HepG2 (cell line): ENCODE results near the gene PRPF4. TPM values are rescaled to one million over a fixed set of nuclear protein-coding genes. Genes with fewer than 3 reads are reported as not detected.

ENCODE experiments used
- ATAC-seq: fragments of 200-7000 bp; cut with Tn5 transposase; 3 replicates; pipeline ENCODE4 v1.9.1; 2020; ENCODE audit warnings: mild to moderate bottlenecking, moderate library complexity
- BruUV-seq: library from RNA; stranded (reverse); fragments of 400-500 nt; replicated peaks from 2 replicates; lab custom pipeline; 2021; lab: Mats Ljungman, UMichigan
- CTCF ChIA-PET: fragments of 300-600 bp; formaldehyde crosslinking; extraction: SDS; loops from one replicate; lab custom pipeline; 2021; ENCODE audit warnings: low total read pairs, inconsistent platforms, low intra/inter-chr PET ratio; lab: Yijun Ruan, JAX
- POLR2A ChIA-PET: fragments of 350-600 bp; sonication (Branson Sonifier 250); formaldehyde crosslinking; loops from one replicate; lab custom pipeline; 2020; ENCODE audit warnings: antibody characterized with exemption, inconsistent platforms; lab: Yijun Ruan, JAX
- DNase-seq: peaks from one replicate; pipeline ENCODE4 v3.0.0-alpha.2; 2015; ENCODE audit warnings: low spot score
- FAIRE-seq: peaks from 3 replicates; lab custom pipeline; 2011; peaks lifted over from hg19 to GRCh38; lab: Jason Lieb, UNC
- H2AFZ ChIP-seq: one replicate; pipeline ENCODE4 v1.6.1; 2011; ENCODE audit warnings: low read length, inconsistent platforms
- H3K27ac ChIP-seq: fragments of 300-600 bp; 3 replicates; pipeline ENCODE4 v1.8.0; 2011; ENCODE audit warnings: mixed run types, mild to moderate bottlenecking, mixed read lengths, low read length, inconsistent platforms; ENCODE audit not compliant: insufficient read depth; ENCODE audit errors: extremely low read length
- H3K27me3 ChIP-seq, 2 experiments: fragments of 200-600 bp in 1 of 2; 2 replicates in 1 of 2; 3 replicates in 1 of 2; pipeline versions ENCODE4 v1.6.0 to v1.8.0; 2011; ENCODE audit warnings: low read length in 2 of 2, mild to moderate bottlenecking in 2 of 2, moderate library complexity in 2 of 2, inconsistent platforms in 1 of 2; ENCODE audit not compliant: insufficient read depth in 2 of 2, control insufficient read depth in 1 of 2
- H3K36me3 ChIP-seq, 2 experiments: fragments of 200-600 bp in 1 of 2; replicated peaks in 1 of 2; 2 replicates in 1 of 2; 3 replicates in 1 of 2; pipeline versions ENCODE4 v1.5.1 to v1.8.0; 2011; ENCODE audit warnings: low read length in 2 of 2, inconsistent platforms in 1 of 2; ENCODE audit not compliant: insufficient read depth in 2 of 2, control insufficient read depth in 1 of 2
- H3K4me1 ChIP-seq: 2 replicates; pipeline ENCODE4 v1.5.1; 2012; ENCODE audit warnings: low read length, inconsistent platforms; ENCODE audit not compliant: insufficient read depth
- H3K4me2 ChIP-seq: 2 replicates; pipeline ENCODE4 v1.6.0; 2011; ENCODE audit warnings: low read depth, low read length, inconsistent platforms
- H3K4me3 ChIP-seq, 3 experiments: fragments of 200-600 bp in 1 of 3; sonication (generic), shearing (Covaris generic) in 1 of 3; replicated peaks in 1 of 3; 2 replicates each; pipeline ENCODE4 v1.5.1; 2011 to 2016; ENCODE audit warnings: low read length in 3 of 3, inconsistent platforms in 2 of 3, low read depth in 2 of 3, mild to moderate bottlenecking in 2 of 3, control low read depth in 1 of 3, mixed read lengths in 1 of 3; ENCODE audit not compliant: insufficient read depth in 1 of 3
- H3K79me2 ChIP-seq: one replicate; pipeline ENCODE4 v1.6.1; 2011; ENCODE audit warnings: low read length, inconsistent platforms; ENCODE audit not compliant: insufficient read depth
- H3K9ac ChIP-seq: 2 replicates; pipeline ENCODE4 v1.6.0; 2011; ENCODE audit warnings: mild to moderate bottlenecking, low read depth, low read length, inconsistent platforms; ENCODE audit not compliant: insufficient read depth
- H3K9me3 ChIP-seq: 2 replicates; pipeline ENCODE4 v1.5.1; 2012; ENCODE audit warnings: mild to moderate bottlenecking, low read length
- H4K20me1 ChIP-seq: 2 replicates; pipeline ENCODE4 v1.6.0; 2011; ENCODE audit warnings: inconsistent platforms, mild to moderate bottlenecking, low read length, moderate library complexity; ENCODE audit not compliant: insufficient read depth
- GABPA ChIP-seq, 2 experiments: IDR thresholded peaks; 2 replicates each; pipeline ENCODE4 v1.6.1; 2011 to 2016; ENCODE audit warnings: low read depth in 2 of 2, low read length in 1 of 2, missing biosample characterization in 1 of 2, missing genetic modification characterization in 1 of 2
- GATAD1 ChIP-seq: IDR thresholded peaks from 2 replicates; pipeline ENCODE4 v1.6.1; 2016; ENCODE audit warnings: missing genetic modification reagents, missing compliant biosample characterization
- HIVEP1 ChIP-seq: sonication (generic); formaldehyde crosslinking; IDR thresholded peaks from 2 replicates; pipeline ENCODE4 v1.4.0; 2020; ENCODE audit warnings: mild to moderate bottlenecking, missing genetic modification reagents
- HNRNPL ChIP-seq: fragments of 200-400 bp; formaldehyde crosslinking; IDR thresholded peaks from 2 replicates; pipeline ENCODE4 v1.6.1; 2017; ENCODE audit warnings: mild to moderate bottlenecking, low read depth, low read length
- NFRKB ChIP-seq: fragments of 450-650 bp; IDR thresholded peaks from 2 replicates; pipeline ENCODE4 v1.6.1; 2017
- NR2F1 ChIP-seq, 2 experiments: fragments of 450-650 bp in 1 of 2; formaldehyde crosslinking in 1 of 2; IDR thresholded peaks; 2 replicates each; pipeline versions ENCODE4 v1.5.0 to v1.6.1; 2016 to 2020; ENCODE audit warnings: mild to moderate bottlenecking in 1 of 2, missing compliant biosample characterization in 1 of 2, missing genetic modification reagents in 1 of 2, moderate library complexity in 1 of 2
- NR2F6 ChIP-seq, 2 experiments: IDR thresholded peaks; 2 replicates each; pipeline ENCODE4 v1.6.1; 2016; ENCODE audit warnings: antibody characterized with exemption in 1 of 2, mild to moderate bottlenecking in 1 of 2
- PITX1 ChIP-seq: sonication (generic); formaldehyde crosslinking; IDR thresholded peaks from 2 replicates; pipeline ENCODE4 v1.5.1; 2020; ENCODE audit warnings: mild to moderate bottlenecking, missing genetic modification reagents
- RBAK ChIP-seq: sonication (generic); formaldehyde crosslinking; IDR thresholded peaks from 2 replicates; pipeline ENCODE4 v1.5.1; 2020; ENCODE audit warnings: mild to moderate bottlenecking, missing genetic modification reagents
- RXRB ChIP-seq: IDR thresholded peaks from 2 replicates; pipeline ENCODE4 v1.6.1; 2016; ENCODE audit warnings: borderline replicate concordance, missing genetic modification reagents, missing compliant biosample characterization
- SAP130 ChIP-seq: IDR thresholded peaks from 2 replicates; pipeline ENCODE4 v1.6.1; 2016; ENCODE audit warnings: low read depth
- SRF ChIP-seq: IDR thresholded peaks from 2 replicates; pipeline ENCODE4 v1.6.1; 2011; ENCODE audit warnings: mild to moderate bottlenecking, low read depth, low read length, moderate library complexity
- SRSF1 ChIP-seq: fragments of 200-400 bp; formaldehyde crosslinking; optimal IDR thresholded peaks from 2 replicates; pipeline ENCODE3; 2017; ENCODE audit warnings: mild to moderate bottlenecking, low read depth, low read length, moderate library complexity
- THAP11 ChIP-seq: IDR thresholded peaks from 2 replicates; pipeline ENCODE4 v1.6.1; 2016; ENCODE audit warnings: missing biosample characterization, missing genetic modification reagents
- ZNF350 ChIP-seq: sonication (generic); formaldehyde crosslinking; IDR thresholded peaks from 2 replicates; pipeline ENCODE4 v1.4.0; 2020; ENCODE audit warnings: mild to moderate bottlenecking, low read depth, missing genetic modification reagents, borderline replicate concordance
- ZNF570 ChIP-seq: sonication (generic); formaldehyde crosslinking; IDR thresholded peaks from 2 replicates; pipeline ENCODE4 v1.4.0; 2020; ENCODE audit warnings: mild to moderate bottlenecking, missing genetic modification reagents, borderline replicate concordance
- WGBS: methylation state at CpG from one replicate; pipeline ENCODE4 v1.1.6; 2017; ENCODE audit warnings: low lambda C conversion rate; 5-methylcytosine and 5-hydroxymethylcytosine counted together
- in situ Hi-C: cut with HindIII; loops from 2 replicates; pipeline ENCODE4 v1.10.0; 2017; ENCODE audit warnings: low pct_unique_long_range_greater_than_20kb; ENCODE audit not compliant: extremely low pct_ligation_motif_present
- intact Hi-C: fragments of 100-400 bp; cut with micrococcal nuclease; formaldehyde crosslinking; loops from one replicate; pipeline ENCODE4 v1.10.0; 2022; ENCODE audit not compliant: unreplicated experiment
- polyA plus RNA-seq, 8 experiments: library from polyadenylated mRNA; depleted of rRNA in 3 of 8; stranded (reverse) in 7 of 8; unstranded in 1 of 8; fragments of >200 nt; fragmentation: Illumina TruSeq in 4 of 8; extraction: Trizol in 4 of 8; gene quantifications; 2 replicates each; pipeline versions ENCODE4 v1.2.1 to v1.2.3, GENCODE V29; 2011 to 2016; ENCODE audit warnings: low read depth in 4 of 8, missing spikeins in 1 of 8, mixed read lengths in 1 of 8; ENCODE audit not compliant: insufficient read depth in 1 of 8
- total RNA-seq, 5 experiments: library from RNA; depleted of rRNA; stranded (reverse); fragments of >200 nt; fragmentation: Illumina TruSeq; extraction: Trizol; gene quantifications; 2 replicates each; pipeline ENCODE4 v1.2.3, GENCODE V29; 2016; ENCODE audit warnings: low read depth in 1 of 5
- TF ChIP-seq, protein P1 (sequence below): sonication (generic); formaldehyde crosslinking; IDR thresholded peaks from 2 replicates; pipeline ENCODE4 v1.8.0; 2023; ENCODE audit warnings: mild to moderate bottlenecking, missing genetic modification reagents
- TF ChIP-seq, protein P2 (sequence below): sonication (generic); formaldehyde crosslinking; IDR thresholded peaks from 2 replicates; pipeline ENCODE4 v1.5.1; 2020; ENCODE audit warnings: mild to moderate bottlenecking, missing genetic modification reagents, moderate library complexity
- TF ChIP-seq, protein P3 (sequence below): sonication (generic); formaldehyde crosslinking; IDR thresholded peaks from 2 replicates; pipeline ENCODE4 v1.8.0; 2022; ENCODE audit warnings: missing genetic modification reagents, mild to moderate bottlenecking, inconsistent platforms, borderline replicate concordance

PRPF4 gene
- total and polyA plus RNA-seq, 2 of the 13 experiments (the other 11 are each of a cell fraction or from before 2014, with no cell fraction given): 10.3 to 49.0 TPM

DNA sequence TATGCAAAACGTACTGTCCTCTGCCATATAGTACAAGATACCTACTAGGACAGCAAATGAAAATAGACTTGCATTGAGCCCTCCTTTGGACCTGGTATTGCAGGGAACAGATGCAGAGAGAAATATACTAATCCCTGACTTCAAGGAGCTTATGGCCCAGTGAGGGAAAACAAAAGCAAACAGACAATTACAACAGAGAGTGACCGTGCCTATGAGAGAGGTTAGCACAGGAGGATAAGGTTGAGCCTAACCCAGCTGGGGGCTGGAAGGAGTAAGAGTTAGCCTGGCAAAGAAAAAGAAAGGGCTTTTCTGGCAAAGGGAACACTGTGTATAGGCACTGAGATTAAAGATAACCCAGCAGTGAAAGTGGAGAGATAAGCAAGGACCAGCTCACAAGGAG, 5.6 kb upstream of the PRPF4 start (continued):
- TF ChIP-seq, protein P1, sequence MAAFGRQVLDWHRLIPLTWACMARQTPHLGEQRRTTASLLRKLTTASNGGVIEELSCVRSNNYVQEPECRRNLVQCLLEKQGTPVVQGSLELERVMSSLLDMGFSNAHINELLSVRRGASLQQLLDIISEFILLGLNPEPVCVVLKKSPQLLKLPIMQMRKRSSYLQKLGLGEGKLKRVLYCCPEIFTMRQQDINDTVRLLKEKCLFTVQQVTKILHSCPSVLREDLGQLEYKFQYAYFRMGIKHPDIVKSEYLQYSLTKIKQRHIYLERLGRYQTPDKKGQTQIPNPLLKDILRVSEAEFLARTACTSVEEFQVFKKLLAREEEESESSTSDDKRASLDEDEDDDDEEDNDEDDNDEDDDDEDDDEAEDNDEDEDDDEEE (CRISPR knock-in tag): no peak
- no peak for TF ChIP-seq HNRNPL

DNA sequence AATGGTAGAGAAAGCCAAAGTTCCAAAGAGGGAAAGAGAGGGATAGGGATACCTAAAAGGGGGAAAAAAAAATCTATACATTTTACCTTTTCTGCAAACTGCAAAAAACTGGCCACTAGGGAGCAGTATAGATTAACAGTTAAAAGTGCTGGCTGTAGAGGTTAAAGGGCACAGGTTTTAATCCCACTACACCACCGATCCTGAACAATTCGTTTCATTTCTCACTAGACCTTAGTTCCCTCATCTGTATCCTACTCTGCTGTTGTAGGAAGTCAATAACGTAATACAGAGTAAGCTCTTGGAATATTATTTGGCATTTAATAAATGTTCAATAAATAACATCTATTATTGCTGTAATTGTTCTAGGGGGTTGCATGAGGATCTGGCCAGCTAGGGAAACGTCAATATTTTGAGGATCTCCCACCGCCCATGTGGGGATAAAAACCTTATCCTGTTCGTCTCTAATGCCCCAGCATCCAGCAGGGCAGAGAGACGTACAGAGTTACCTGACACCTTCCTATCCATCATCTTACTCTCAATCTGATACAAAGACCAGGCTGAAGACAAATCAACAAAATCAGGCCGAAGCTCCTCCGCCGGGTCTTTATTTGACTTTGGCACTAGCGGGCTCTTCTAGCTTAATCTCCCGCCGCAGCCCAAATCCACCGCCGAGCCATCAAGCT, 843 bp upstream of the PRPF4 start:
- Histone ChIP-seq H3K79me2 (peaks cover 37% of the 10 kb centered on the region), H3K9me3 (no peaks in the 10 kb centered on the region), H2AFZ (no peak overlapping the region), H3K4me2 (peak overlapping the region; percentile 82), H3K27me3 (no peaks in the 10 kb centered on the region; a peak in 2 of 5 replicates), H3K9ac (peak overlapping the region; percentile 96), H3K4me1 (peaks cover 42% of the 10 kb centered on the region), H3K4me3 (peak overlapping the region; percentile 75 to 98 (median 82)), H3K36me3 (peaks cover 13 to 42% of the 10 kb centered on the region in 2 experiments), H3K27ac (peak overlapping the region; percentile 85), H4K20me1 (no peaks in the 10 kb centered on the region; the same call in 1 of the 2 replicates)
- ChIA-PET POLR2A (interaction anchor here (0.7 to 2.7 kb wide), 23 partner anchors 9 to 542 kb away, joined by 3 to 40 read pairs (median 4); partner anchors contain the start of genes ALAD, BSPRY, C9orf43 and FKBP15), CTCF (interaction anchor here (0.8 to 1.1 kb wide), 3 partner anchors 132 to 317 kb away, joined by 3 to 4 read pairs (median 3); no protein-coding TSS in a partner anchor)
- no TSS peak for BruUV-seq
- intact Hi-C loops (loop anchor here (1.0 to 10.0 kb wide), 4 partner anchors 54 to 380 kb away; partner anchors contain the start of genes ALAD, FKBP15, SLC31A1 and WDR31), in situ Hi-C loops (loop anchor here (5.0 kb wide), 1 partner anchor 383 kb away; no protein-coding TSS in a partner anchor)
- peak; percentile 37 for ATAC-seq
- WGBS: under 1% methylated on average over 10 of the region's 15 CpGs
- DNase-seq: peak; percentile 69
- FAIRE-seq: peak; percentile 82
- TF ChIP-seq, protein P2, sequence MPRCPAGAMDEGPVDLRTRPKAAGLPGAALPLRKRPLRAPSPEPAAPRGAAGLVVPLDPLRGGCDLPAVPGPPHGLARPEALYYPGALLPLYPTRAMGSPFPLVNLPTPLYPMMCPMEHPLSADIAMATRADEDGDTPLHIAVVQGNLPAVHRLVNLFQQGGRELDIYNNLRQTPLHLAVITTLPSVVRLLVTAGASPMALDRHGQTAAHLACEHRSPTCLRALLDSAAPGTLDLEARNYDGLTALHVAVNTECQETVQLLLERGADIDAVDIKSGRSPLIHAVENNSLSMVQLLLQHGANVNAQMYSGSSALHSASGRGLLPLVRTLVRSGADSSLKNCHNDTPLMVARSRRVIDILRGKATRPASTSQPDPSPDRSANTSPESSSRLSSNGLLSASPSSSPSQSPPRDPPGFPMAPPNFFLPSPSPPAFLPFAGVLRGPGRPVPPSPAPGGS (CRISPR knock-in tag): 0 out of 2 replicates have a peak, but pooled peaks have one; percentile 24
- TF ChIP-seq SAP130 (CRISPR knock-in tag): peak; percentile 51; the same call in 1 of the 2 replicates
- TF ChIP-seq SRF: peak; percentile 27; the same call in 1 of the 2 replicates
- TF ChIP-seq GABPA (IDR thresholded peaks at IDR 0.05; ENCODE audit: low read depth, low read length): no peak
- TF ChIP-seq GABPA (CRISPR knock-in tag; IDR thresholded peaks at IDR 0.05; ENCODE audit: low read depth): peak; percentile 46; the same call in 1 of the 2 replicates
- peak; percentile 95 for TF ChIP-seq NR2F6 (IDR thresholded peaks at IDR 0.05)
- peak; percentile 94 for TF ChIP-seq NR2F6 (CRISPR knock-in tag; IDR thresholded peaks at IDR 0.05)
- TF ChIP-seq NR2F1 (CRISPR knock-in tag; IDR thresholded peaks at IDR 0.05): peak; percentile 39 to 90; a peak in 3 of 4 replicates
- TF ChIP-seq RBAK (CRISPR knock-in tag): no peak
- TF ChIP-seq PITX1 (CRISPR knock-in tag): peak; percentile 80
- no peak for TF ChIP-seq HIVEP1 (CRISPR knock-in tag)
- TF ChIP-seq THAP11 (CRISPR knock-in tag): peak; percentile 61
- TF ChIP-seq, protein P3, sequence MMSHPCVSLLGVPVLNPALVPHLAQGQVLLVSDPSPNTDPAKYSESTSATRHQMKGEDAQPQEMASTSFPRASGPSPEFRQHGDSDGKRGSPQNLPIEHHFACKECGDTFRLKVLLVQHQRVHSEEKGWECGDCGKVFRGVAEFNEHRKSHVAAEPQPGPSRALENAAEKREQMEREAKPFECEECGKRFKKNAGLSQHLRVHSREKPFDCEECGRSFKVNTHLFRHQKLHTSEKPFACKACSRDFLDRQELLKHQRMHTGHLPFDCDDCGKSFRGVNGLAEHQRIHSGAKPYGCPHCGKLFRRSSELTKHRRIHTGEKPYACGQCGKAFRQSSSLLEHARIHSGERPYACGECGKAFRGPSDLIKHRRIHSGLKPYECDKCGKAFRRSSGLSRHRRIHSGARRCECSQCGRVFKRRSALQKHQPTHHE: no peak
- no peak for TF ChIP-seq ZNF350 (CRISPR knock-in tag)
- 0 out of 2 replicates have a peak, but pooled peaks have one; percentile 27 for TF ChIP-seq GATAD1 (CRISPR knock-in tag)
- no peak for TF ChIP-seq NFRKB
- TF ChIP-seq RXRB (CRISPR knock-in tag): peak; percentile 32; the same call in 1 of the 2 replicates
- no peak for TF ChIP-seq SRSF1
- no peak for TF ChIP-seq ZNF570 (CRISPR knock-in tag)
